ENCODE measurements around the gene WDR45B.
"Not testable (repeated sequence)": the region's sequence is repeated elsewhere in the genome, so short reads cannot be mapped to it uniquely, and the experiment has no call there.

WDR45B gene

DNA sequence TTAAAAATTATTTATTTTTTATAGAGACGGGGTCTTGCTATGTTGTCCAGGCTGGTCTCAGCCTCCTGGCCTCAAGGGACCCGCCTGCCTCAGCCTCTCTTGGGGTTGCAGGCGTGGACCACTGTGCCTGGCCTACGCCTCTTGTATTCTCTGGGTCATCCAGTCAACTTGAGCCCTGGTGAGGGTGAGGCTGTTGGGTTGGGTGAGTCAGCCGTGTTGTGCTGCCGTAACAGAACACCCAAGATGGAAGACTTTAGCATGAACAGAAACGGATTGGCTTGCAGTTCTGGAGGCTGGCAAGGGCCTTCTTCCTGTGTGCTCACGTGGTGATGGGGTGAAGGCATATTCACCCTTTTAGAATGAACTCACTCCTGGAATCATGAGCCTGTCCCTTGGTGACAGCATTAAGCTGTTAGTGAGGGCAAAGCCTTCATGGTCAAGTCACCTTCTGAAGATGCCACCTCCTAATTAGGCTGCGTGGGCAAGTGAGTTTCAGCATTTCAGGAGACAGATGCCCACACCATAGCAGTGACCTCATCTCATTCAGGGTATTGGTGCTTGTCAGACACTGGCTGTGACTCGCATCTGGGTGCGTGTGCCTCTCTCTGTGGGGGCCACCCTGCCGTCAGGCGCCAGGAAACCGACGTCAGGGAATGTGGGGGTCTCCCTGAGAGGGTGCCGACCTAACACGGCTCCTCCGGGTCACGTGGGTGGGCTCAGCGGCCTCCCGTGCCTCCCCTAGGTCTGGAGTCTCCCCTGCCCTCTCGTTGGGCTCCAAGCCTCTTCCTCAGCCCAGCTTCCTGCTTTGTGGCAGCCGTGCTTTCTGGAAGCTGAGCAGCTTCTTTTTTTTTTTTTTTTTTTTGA, 49.8 kb downstream of the WDR45B start:
- peak; percentile 11 for DNase-seq

DNA sequence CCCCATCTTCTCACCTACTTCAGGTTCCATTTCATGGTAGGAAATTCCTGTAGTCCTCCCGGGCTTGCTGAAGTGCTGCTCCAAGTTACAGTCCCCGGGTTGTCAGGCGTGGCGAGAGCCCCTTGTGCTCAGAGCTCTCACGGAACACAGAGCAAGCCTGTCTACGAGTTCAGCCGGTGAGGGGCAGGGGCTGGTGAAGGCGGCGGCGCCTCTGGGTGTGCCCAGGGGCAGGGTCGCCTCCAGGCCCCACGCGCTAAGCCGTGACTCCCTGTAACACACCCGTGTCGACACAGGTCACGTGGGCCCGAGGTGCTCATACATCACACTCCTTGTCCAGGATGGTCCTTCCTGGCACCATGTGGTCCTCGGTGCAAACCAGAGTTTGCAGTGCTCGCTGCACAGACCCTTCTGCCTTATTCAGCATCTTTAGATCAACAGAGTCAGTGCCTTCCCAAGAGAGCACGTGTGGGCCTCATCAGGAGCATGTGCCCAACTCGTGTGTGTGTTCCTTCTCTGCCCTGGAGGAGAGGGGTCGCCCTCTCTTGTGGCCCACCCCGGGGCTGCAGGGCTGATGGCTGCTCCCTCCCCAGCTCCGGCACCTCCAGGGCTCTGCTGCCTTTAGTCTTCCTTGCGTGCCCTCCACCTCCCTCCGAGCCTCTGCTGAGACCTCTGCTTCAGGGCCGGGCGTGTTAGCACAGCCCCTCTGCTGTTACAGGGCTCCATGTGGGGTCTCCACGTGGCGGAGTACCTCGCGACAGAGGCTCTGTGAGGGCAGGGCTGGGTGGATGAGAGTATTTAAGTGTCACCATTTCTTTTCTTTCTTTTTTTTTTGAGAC, 51.2 kb downstream of the WDR45B start:
- DNase-seq = no peak

DNA sequence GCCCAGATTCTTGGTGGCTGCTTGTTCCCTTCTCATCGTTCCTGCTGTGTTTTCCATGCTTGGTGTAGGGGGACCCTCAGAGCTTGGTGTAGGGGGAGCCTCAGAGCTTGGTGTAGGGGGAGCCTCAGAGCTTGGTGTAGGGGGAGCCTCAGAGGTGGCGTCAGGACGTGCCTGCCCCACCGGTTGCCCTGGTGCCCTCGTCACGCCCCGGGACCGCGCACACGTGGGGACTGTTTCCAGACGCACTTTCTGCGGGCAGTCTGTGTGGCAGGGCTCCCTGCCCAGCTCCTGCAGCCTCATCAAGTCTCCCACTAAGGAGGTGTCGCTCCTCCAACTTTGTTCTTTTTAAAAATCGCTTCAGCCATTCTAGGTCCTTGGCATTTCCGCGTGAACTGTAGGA, 51.9 kb downstream of the WDR45B start:
- DNase-seq = no peak

DNA sequence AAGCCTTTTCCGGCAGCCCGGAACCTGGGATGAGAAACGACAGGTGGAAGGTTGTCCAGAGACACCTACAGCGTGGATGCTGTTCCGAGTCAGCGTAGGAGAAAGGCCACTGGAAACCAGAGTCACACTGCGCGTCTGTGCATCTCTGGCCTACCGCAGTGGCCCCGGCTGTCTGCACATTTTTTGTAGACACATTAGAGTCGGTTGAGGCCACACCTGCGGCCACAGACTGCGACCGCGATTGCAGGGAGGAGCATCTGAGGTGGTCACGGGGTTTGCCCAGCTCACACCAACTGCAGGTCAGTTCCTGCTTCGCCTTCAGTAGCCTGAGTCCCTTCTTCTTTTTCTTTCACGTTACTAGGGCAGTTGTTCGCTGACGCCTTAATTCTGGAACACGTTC, 52.4 kb downstream of the WDR45B start:
- DNase-seq = no peak

DNA sequence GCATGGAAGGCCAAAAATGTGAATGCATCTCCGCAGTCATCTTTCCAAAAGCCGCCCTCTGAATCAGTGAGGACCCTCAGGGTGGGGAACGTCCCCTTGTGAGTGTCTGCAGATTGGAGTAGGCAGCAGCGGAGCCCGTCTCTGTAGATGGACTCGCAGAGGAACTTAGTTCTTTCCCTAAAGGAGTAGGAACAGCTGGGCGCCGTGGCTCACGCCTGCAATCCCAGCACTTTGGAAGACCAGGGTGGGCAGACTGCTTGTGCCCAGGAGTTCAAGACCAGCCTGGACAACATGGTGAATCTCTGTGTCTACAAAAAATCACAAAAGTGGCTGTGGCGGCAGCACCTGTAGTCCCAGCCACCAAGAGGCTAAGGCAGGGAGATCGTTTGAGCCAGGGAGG, 53.7 kb downstream of the WDR45B start:
- DNase-seq = no peak

DNA sequence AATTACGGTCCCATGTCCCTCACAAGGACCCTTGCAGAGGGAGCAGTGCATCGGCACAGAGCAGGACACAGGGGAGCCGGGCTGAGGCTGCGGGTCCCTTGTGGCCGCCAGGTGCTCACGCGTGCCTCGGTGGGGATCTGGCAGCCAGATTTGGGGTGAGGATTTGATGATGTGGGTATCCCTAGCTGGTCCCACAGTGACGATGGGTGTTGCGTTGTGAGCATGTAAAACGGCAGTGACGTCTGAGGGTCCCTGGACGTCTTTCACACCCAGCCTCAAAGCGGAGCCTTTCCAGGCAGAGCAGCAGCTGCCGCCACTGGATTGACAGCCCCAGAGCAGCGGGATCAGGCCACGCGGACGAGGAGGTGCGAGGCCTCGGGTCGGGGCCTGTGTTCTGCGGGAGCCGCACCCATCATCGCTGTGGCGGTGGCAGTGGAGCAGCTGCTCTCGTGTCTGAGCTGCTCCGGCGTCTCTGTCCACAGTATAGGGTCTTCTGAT, 54.6 kb downstream of the WDR45B start:
- no peak for DNase-seq

DNA sequence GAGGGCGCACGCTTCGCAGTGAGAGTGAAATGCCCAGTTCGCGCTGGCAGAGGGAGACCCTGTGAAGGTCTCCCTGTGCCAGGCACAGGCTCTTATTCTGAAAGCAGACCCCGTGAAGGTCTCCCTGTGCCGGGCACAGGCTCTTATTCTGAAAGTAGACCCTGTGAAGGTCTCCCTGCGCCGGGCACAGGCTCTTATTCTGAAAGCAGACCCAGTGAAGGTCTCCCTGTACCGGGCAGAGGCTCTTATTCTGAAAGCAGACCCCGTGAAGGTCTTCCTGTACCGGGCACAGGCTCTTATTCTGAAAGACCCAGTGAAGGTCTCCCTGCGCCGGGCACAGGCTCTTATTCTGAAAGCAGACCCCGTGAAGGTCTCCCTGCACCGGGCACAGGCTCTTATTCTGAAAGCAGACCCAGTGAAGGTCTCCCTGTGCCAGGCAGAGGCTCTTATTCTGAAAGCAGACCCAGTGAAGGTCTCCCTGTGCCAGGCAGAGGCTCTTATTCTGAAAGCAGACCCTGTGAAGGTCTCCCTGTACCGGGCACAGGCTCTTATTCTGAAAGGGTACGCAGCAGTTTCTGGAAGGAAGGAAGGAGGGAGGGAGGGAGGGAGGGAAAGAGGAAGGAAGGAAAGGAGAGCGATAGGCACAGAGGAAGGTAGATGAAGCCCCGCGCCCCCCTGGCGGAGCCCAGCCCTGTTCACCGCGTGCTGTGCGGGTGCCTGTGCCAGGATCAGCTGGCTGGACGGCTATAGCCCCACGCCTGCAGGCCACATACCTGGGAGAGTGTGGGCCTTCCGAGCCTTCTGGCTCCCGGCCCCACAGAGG, 55.3 kb downstream of the WDR45B start:
- peak; percentile 88 for DNase-seq

DNA sequence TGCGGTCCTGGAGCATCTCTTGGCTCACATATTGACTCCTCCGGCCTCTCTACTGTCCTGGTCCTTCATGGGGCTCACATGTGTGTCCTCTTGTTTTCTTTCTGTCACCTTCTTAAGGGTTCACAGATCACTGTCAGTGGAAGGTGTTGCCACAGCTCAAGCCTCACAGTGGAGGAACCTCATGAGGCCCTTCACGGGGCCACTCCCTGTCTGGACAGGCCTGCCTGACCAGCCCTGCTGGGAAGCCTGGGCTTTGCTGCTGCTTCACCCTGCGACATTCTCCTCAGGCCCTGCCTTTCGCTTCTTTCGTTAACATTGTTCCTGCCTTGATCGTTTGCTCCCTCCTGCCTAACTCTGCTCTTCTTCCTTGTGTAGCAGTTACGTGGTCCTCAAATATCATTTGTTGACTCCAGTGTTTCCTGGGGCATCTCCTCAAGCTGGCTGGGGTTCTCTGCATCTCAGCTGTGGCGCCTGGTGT, 55.9 kb downstream of the WDR45B start:
- no peak for DNase-seq

DNA sequence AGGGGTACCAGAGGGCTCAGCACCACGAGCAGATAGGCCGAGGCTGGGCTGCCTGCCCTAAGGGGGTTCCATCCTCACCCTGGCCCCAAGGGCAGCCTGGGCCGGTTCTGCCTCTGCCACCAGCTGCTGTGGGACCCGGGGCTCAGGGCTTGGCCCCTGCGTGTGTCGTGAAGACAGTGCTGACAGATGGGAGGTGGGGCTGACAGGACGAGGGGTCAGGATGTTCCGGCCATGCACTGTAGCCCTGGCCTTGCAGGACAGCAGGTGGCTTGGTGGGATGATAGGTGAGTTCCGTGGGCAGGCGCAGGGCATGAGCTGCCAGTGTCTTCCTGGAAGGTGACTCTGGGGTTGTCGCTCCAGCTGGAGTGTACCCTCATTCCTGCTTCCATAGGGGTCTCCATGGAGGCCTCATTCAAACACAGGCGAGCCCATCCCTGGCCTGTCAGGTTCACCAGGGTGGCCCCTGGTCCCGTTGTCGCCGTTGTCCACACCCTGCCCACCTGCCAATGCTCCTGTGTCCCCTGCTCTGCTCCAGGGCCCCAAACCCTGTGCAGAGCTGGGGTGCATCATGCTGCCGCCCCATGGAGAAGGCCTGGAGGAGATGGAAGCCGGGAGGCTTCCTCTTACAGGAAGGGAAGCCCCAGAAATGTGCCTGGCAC, 57.2 kb downstream of the WDR45B start:
- DNase-seq = no peak

DNA sequence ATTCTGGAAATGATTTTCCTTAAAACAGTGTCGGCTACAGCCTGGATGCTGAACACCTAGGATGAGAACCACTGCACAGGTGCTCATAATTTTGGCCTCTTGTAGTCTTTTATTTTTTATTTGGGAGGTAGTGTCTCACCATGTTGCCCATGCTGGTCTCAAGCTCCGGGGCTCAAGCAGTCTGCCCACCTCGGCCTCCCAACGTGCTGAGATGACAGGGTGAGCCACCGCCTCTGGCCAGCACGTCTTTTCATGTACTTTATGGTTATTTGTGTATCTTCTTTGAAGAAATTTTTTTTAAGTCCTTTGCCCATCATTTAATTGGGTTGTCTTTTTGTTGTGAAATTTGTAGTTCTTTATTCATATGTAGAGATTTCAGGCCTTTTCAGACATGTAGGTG, 58.0 kb downstream of the WDR45B start:
- DNase-seq = no peak

DNA sequence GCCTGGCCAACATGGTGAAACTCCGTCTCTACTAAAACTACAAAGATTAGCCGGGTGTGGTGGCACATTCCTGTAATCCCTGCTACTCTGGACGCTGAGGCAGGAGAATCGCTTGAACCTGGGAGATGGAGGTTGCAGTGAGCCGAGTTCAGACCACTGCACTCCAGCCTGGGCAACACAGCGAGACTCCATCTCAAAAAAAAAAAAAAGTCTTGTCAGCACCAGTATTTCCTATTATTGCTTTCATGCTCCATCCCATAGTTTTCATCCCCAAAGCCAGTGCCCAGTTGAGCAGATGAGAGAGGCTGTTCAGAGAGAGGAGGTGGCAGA, 58.4 kb downstream of the WDR45B start:
- DNase-seq = no peak

DNA sequence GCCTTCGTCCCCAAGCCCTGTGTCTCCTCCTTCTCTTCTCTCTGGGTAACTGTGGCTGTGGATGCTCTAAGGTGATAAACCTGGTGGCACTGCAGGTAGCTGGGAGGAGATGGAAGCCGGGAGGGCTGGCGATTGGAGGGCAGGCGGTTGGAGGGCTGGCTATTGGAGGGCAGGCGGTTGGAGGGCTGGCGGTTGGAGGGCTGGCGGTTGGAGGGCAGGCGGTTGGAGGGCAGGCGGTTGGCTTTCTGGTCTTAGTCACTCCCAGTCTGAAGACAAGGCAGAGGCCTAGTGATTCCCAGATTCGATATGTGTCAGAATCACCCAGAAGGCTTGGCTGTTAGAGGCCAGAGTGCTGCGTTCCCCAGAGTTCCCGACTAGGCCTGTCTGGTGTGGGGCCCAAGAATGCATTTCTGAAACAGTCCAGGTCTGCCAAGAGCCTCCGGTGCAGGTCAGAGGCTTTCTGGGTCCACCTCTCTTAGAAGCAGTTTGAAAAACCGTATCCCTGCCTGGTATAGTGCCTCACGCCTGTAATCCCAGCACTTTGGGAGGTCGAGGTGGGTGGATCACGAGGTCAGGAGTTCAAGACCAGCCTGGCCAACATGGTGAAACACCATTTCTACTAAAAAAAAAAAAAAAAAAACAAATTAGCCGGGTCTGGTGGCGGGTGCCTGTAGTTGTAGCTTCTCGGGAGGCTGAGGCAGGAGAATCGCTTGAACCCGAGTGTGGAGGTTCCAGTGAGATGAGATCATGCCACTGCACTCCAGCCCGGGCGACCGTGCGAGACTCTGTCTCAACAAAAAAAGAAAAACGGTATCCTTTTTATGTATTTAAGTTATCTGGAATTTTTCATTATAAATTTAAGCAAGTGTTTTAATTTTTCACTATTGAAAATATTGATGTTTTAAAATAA, 59.7 kb downstream of the WDR45B start:
- no peak for DNase-seq

DNA sequence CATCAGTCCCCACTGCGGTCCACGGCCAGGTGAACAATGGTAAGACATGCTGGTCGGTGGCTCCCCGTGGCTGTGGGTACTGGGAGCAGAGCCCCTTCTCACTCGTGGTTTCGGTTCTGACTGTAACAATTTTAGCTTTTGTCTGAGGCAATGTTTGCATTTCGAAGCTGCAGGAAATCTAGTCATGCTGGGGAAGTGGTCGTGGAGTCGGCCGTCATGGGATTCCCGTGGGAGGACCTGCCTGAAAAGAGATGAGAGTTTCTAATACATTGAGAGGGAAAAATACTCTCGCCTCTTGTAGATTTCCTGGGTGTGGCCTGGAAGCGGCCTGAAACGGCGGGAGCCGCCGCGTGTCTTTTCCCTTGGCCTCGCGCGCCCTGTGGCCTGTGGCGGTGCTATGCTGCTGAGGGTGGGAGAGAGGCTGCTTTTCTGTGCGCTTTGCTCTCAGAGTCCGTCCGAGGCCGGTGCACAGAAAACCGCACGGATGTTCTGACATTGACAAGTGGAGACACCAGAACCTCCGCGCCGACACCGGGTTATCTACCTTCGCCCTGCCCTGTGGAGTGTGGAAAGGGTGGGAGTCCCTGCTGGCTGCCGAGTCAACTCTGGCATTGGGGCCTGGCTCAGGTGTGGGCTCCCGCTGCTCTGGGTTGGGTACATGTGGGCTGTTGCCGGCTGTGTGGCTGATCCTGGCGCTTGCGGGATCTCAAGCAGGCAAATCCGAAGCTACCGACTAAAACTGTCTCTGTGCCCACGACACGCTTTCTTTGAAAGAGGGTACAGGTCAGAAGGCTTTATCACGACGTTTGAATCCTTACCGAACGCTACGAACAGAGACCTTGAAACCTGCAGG, 60.8 kb downstream of the WDR45B start:
- peak; percentile 72 for DNase-seq

DNA sequence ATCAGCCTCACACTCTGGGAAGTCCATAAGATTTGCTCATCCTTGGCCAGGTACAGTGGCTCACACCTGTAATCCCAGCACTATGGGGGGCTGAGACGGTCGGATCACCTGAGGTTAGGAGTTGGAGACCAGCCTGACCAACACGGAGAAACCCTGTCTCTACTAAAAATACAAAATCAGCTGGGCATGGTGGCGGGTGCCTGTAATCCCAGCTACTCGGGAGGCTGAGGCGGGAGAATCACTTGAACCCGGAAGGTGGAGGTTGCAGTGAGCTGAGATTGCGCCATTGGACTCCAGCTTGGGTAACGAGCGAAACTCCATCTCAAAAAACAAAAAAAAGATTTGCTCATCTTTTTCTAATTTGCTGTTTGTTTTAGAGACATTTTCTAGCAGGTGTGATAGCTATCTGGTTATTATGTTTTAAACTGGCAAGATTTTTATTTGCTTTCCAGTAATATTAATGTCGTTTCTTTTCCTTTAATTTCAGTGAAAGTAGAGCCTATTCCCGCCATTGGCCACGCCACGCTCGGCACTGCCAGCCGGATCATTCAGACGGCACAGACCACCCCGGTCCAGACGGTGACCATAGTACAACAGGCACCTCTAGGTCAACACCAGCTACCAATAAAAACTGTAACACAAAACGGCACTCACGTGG, 61.5 kb downstream of the WDR45B start:
- no peak for DNase-seq

DNA sequence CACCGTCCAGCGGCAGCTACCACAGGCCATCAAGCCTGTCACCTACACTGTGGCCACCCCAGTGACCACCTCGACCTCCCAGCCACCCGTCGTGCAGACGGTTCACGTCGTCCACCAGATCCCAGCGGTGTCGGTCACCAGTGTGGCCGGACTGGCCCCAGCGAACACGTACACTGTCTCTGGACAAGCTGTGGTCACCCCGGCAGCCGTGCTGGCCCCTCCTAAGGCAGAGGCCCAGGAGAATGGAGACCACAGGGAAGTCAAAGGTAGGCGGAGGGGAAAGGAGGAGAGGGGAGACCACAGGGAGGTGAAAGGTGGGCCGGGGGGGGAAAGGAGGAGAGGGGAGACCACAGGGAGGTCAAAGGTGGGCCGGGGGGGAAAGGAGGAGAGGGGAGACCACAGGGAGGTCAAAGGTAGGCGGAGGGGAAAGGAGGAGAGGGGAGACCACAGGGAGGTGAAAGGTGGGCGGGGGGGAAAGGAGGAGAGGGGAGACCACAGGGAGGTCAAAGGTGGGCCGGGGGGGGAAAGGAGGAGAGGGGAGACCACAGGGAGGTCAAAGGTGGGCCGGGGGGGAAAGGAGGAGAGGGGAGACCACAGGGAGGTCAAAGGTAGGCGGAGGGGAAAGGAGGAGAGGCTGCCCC, 62.2 kb downstream of the WDR45B start:
- DNase-seq = not testable (repeated sequence)

DNA sequence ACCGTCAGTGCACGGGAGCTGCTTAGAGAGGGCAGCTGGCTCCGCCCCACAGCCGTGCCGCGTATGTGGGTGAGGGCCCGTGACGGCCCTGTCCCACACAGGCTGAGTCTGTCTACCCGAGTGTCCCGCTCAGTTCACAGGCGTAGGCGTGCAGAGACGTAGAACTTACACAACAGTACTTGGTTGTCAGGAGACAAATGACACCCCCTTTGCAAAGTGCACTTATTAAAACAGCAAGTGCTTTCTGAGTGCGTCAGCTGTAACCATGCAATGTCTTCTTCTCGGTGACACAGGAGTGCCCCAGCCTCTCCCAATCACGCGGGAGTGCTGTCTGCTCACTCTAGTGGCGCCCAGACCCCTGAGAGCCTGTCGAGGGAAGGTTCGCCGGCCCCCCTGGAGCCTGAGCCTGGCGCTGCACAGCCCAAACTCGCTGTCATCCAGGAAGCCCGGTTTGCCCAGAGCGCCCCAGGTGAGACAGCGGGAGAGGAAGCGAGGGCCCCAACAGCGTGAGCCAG, 64.5 kb downstream of the WDR45B start:
- peak; percentile 41 for DNase-seq

DNA sequence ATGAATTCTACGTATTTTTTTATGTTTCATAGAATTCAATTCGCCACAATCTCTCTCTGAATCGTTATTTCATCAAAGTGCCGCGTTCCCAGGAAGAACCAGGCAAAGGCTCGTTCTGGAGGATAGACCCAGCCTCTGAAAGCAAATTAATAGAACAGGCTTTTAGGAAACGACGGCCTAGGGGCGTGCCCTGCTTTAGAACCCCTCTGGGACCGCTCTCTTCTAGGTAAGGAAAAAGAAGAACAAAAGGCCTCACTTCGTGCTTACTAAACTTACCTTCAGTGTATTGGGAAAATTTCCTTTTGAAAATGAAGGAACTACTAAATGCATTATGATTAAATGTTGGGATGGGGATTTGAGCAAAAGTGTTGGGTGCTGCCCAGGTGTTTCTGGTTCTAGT, 65.5 kb downstream of the WDR45B start:
- DNase-seq = no peak

DNA sequence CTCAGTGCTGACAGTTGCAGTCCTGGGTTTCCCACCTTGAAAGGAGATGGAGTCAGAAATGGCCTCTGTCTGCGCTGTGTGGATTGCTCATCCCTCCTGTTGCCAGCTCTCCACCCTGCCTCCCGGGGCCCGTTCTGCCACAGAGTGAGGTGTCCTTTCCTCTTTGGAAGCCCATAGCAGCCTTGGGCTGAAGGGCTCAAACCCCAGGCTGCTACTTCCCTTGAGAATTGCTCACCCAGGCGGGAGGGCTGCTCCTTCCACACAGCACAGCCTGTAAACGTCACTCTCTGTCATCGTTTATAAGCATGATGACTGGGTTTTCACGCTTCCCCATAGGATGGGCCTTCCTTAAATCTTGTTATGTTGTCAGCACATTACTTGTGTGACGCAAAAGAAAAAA, 66.0 kb downstream of the WDR45B start:
- DNase-seq = peak; percentile 61

DNA sequence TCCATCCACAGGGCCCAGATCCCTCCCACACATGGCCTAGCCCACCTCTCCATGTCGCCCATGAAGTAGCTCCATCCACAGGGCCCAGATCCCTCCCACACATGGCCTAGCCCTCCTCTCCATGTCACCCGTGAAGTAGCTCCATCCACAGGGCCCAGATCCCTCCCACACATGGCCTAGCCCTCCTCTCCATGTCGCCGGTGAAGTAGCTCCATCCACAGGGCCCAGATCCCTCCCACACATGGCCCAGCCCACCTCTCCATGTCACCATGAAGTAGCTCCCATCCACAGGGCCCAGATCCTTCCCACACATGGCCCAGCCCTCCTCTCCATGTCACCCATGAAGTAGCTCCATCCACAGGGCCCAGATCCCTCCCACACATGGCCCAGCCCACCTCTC, 68.3 kb downstream of the WDR45B start:
- DNase-seq = not testable (repeated sequence)
